HG02970 (cell line): ENCODE measurements around the gene PPP2R2B.
A peak's percentile ranks its signal among the peaks of the same experiment; 100 is the strongest.
"Not testable (repeated sequence)": the region's sequence is repeated elsewhere in the genome, so short reads cannot be mapped to it uniquely, and the experiment has no call there.

Experiments used
- ATAC-seq: cut with Tn5 transposase; IDR thresholded peaks from one replicate; pipeline ENCODE4 v1.9.1; 2021; ENCODE audit warnings: mild to moderate bottlenecking, moderate library complexity, moderate number of reproducible peaks; ENCODE audit not compliant: unreplicated experiment, low FRiP score

PPP2R2B gene

DNA sequence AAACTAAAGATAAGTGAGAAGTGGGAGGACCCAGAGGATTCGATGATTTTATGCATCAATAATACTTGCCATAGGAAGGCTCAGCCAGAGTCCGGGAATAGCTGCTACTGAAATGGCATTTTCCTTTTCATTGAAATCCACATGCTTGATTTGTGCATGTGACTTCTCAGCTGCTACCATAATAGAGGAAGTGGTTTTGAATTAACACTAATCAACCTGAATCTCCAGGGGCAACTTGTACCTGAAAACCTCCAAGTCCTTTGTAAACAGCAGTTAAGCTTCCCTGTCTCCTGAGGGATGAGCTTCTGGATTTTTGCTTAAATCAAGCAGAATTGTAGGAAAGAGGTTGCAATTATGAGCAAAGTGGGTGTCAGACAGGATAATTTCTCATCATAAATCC, 124.9 kb downstream of the PPP2R2B start:
- ATAC-seq = no peak

DNA sequence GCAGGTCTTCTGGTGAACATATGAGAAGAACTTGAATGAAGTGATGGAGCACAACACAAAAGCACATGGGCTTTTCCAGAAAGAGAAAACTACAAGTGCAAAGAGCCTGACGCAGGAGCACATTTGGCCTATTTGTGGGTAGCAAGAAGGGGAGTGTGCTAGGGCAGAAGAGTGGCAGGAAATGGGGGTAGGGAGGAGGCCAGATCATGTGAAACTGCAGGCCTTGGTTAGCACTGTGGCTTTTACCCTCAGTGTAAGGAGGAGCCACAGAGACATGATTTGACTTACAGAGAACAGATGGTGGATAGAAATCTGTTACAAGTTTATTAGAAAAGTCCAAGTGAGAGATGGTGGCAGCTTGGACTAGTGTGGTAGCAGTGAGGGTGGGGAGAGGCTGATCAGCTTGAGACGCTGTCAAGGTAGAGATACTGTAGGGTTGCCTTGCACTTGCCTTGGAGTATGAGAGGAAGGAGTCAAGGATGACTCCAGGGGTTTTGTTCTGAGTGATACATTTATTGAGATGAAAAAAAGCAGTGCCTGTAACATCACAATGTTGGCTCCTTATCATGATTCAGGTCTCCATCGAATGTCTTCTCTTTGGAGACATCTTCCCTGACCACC, 126.7 kb downstream of the PPP2R2B start:
- ATAC-seq = peak; percentile 90

DNA sequence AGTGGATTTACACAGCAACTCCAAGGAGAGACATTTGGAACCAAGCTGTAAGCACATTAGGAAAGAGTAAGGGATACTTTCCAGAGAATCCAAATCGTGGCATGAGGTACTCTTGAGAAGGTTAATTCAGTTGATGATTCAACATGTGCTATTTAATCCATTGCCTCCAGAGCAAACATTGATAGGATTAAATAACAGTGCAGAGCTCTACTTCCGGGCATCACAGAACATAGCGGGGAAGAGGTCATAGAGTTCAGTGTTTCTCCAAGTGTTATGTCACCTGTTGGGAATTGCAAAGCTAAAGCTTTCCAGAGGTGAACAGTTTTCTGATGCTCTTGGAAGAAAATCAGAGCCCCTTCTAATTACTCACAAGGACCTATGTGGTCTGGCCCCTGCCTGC, 127.5 kb downstream of the PPP2R2B start:
- ATAC-seq = no peak

DNA sequence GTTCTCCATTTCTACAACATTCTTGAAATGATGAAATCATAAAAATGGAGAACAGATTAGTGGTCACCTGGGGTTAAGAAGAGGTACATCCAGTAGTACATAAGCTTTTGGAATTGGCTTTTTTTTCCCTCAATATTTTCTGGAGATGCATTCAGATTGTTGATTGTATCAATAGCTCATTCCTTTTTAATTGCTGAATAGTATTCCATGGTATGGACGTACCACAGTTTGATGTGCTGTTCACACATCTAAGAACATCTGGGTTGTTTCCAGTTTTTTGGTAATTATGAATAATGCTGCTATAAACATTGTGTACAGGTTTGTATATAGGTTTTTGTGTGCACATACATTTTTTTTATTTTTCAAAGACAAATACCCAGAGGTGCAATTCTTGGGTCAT, 130.0 kb downstream of the PPP2R2B start:
- no peak for ATAC-seq

DNA sequence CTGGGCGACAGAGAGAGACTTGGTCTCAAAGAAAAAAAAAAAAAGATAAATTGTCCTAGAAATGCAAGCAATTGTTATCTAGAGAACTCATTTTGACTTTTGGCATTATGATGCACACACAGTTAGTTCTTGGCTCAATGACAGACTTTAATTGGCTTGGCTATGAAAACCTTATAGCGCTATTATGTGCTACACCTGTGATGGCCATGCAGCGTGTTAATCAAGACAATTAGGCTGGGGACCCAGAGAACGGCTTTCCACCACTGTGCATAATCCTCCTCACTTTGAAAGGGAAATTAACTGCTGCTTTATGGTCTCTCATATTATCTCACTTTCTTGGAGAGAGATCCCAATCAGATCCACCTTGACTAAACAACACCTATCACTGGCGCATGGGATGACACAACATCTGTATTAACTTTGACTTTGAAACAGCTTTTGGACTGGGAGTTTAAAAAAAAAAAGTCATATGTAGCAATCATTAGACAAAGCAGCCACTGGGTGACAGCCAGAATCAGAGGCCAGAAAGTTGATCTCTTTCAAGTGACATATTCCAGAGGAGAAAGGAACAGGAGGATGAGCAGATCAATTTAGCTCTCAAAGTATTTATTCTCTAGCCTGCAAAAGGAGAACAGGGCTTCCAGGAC, 132.5 kb downstream of the PPP2R2B start:
- ATAC-seq = no peak

DNA sequence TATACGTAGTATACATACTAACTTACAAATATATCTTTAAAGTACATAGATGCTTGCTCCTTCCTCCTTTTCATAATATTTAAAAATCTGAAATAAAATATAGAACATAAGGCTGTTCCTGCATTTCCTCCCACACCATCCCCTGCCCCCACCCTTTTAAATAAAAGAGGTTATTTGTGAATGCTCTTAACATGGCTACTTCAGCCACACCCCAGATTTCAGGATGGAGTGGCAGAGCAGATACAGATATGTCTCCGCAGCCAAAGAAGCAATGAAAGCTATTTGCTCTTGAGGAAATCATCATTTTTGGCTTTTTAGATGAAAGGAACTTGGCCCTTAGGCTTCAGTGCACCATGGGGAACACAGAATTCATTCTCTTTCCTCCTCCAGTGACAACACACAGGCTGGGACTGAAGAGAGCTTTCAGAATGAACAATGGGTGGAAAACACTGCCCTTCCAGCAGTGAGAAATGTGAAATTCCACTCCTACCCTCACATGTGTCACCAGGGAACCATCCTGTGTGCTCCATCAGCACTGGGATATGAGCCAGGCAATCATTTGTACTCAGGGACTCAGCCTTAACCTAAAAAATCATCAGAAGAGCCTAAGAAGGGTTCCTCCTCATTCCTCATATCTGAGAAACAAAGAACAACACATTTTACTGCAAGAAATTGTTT, 134.3 kb downstream of the PPP2R2B start:
- ATAC-seq = no peak

DNA sequence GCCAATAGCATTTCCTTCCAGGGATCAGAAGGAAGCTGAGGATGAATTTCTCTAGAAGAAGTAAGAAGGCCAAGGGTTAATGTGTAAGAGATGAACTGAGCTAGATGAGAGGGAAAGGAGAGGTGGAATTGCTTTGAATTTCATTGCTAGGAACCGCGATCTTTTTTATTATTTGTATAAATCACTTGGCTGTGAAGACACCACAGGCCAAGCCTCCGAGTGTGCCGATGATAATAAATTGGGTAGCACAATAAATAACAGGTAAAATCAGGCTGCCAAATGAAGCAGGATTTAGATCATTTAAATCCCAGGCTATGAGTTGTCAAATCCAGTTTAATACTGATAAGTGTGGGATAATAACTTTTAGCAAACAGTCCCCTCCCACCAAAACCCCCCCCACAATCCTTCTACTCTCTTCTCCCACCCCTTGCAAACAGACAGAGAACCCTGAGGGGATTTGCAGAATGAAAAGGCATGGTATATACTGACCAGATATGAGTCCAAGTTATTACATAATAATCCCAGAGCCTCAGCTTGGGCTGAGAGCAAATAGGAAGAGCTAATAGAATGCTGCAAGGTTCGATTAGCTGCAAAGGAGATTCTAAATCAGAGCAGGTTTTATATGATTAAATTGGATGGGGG, 143.5 kb downstream of the PPP2R2B start:
- ATAC-seq = no peak

DNA sequence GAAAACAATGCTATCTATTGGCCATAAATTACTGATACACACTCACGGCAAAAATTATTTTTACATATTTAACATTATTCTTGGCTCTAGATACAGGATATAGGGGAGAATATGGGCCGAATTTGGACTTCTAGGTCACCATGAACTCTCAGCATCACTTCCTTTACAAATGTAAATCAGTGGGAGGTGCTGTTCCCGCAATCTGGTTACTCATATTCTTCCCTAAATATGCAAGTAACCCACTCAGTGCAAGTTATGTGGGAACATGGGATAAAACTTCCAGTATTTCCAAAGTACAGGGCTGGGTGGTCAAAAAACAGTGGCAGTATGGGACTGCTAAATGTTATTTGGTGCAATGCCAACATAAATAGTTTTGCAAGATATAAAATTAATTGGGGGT, 145.6 kb downstream of the PPP2R2B start:
- ATAC-seq = no peak

DNA sequence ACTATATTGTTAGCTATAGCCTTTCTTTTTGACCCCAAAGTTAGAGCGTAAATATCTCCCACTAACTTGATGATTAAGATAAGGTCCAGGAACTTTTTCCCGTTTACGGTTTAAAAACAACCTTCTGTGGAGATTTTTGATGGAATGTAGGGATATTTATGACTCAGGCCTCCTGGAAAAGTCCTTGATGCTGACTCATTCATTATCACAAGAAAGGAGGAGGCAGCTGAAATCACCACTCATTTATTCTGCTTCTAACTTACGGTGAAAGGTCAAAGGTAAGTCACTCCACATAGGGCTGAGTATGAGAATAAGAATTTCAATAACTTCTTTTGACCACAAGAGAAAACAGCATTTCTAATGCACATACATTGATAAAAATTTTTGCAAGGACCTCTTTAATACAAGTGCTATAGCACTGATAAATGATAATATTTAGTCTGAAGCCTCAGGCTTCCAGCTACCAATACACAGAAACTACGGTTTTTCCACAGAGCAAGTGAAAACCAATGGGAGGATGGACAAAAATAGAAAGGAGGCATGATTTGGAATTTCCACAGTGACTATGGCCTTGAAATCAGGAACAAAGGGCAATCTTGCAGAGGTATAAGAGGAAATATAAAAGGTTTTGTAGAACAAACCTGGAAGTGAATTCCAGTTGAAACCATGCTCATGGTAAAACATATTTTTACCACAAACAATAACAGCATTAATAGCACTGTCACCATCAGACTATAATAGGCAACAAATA, 146.5 kb downstream of the PPP2R2B start:
- no peak for ATAC-seq

DNA sequence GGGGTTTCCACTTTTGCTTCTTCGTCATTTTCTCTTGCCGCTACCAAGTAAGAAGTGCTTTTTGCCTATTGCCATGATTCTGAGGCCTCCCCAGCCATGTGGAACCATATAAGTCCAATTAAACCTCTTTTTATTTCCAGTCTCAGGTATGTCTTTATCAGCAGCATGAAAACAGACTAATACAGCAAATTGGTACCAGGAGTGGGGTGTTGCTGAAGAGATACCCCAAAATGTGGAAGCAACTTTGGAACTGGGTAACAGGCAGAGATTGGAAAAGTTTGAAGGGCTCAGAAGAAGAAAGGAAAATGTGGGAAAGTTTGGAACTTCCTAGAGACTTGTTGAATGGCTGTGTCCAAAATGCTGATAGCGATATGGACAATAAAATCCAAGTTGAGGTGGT, 149.8 kb downstream of the PPP2R2B start:
- ATAC-seq = not testable (repeated sequence)

DNA sequence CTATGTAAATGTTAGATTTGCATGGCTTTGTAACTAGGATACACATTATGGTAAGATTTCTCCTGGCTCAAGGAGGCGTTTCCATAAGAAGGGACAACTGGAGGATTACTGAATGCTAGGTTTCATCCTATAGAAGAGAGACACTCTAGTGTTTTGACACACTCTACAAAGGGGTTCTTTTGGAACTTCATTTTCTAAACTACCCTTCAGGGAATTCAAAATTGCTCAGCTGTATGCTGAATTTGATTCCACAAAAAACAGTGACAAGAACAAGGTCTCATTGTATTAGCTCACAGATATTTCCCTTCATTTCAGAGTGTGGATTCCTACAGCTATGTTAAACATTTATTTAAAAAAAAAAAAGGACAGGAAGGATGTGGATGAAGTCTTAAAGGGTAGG, 151.7 kb downstream of the PPP2R2B start:
- no peak for ATAC-seq

DNA sequence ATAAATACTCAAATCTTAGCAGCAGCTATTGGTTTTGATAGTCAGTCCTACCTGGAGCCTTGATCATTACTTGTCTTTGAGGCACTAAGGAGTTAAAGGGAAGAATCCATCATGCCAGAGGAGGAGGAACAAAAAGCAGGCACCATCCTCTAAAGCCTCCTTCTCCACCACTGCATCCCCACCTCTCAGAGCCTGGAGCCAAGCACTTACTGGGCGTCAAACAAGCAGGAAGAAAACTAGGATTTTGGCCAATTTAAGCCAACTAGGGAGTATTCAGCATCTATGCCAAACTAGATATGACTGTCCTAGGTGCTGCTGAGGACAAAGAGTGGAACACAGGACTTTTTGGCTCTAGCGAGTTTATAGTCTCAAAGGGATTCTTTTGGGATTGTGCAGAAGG, 152.5 kb downstream of the PPP2R2B start:
- no peak for ATAC-seq

DNA sequence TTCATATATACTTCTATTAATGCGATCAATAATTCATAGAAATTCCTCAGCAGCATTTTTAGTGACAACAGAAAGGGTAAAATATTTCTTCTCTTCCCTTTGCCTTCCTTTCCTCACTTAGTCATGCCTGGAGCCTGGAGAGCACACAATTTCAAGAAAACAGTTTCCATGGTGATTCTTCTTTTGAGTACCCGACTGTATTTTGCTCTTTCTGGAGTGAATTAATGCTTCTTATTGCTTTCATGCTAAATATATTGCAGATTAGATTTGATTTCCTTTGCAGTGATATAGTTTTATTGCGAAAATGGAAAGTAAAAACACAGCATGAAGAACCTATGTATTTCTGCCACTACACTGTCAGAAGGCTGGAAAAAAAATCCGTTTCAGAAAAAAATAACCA, 153.5 kb downstream of the PPP2R2B start:
- no peak for ATAC-seq

DNA sequence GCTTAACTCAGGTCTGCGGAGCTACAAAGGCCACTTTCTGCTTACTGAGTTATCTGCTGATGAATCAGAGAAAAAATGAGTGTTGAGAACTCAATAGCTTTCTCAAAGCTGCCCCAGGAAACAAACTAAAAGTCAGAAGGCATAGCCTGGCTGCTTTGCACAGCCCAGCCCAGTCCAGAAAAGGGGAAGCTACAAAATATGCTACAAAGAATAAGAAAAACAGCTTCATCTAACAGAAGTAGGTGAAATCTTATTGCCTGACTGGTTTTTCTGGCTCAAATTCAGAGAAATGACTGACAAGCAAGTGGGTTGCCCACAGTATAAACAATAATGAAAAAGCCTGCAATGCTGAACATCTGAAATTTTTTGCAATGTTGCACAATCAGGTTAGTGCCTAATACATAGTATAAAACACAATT, 156.2 kb downstream of the PPP2R2B start:
- no peak for ATAC-seq

DNA sequence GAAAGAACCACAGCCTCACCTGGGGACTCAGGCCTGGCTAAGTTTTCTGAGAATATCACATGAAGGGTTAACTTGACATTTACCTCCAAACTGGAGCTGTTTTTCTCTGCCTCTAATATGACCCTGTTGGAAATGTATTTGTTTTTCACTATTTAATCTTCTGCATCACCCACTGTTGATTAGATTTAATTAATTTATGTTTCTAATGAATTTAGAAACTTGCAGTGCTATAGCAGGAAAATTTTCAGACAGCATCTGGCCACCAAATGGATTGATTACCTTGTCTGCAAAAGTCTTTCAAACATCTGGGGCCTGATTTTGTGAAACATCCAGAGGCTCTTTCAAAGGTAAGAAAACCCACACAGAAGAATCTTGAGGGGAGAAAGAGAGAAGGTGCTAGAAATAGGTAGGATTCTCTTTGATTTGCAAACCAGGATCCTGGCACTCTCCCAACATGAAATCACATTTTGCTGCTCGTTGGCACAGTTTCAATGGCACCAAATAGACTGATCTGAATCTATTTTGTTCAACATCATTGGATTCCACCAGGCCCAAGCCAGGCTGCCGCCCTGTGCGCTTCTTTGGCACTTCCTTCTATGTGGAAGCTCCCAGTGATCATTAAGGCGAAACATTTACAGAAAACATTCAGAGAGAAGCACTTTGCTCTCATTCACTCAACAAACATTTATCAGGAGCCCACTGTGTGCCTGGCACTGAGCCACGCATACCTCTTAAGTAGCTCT, 157.3 kb downstream of the PPP2R2B start:
- ATAC-seq = no peak

DNA sequence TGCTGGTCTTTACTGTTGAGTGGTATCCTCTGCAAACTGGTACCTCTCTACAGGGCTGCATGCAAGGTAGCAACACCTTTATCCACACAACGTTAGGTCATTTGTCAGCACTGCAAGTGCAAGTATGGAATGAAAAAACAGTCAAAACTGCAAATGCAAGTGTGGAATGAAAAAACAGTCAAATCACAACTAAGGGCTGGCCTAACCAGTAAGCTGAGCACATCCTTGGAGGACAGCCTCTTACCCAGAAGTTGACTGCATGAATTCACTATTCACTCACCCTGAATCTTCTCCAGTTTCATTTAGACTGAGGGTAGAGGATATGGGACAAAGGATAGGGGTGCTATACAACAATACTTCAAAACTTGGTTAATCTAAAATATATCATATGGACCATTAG, 158.4 kb downstream of the PPP2R2B start:
- ATAC-seq = no peak

DNA sequence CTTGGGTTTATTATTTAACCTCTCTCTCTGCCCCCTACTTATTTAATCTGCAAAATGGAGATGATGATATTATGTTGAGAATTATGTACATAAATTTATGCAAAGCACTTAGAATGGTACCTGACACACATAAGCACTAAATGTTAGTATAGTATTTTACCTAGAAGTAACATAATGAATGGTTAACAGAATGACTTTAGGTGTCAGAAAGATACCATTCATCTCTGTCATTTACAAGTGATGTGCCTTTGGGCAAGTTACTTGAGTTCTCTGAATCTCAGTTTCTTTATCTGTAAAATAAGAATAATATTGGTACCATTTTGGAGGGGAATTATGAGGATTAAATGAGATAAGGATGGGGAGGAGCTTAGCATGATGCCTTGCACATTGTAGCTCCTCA, 159.4 kb downstream of the PPP2R2B start:
- no peak for ATAC-seq

DNA sequence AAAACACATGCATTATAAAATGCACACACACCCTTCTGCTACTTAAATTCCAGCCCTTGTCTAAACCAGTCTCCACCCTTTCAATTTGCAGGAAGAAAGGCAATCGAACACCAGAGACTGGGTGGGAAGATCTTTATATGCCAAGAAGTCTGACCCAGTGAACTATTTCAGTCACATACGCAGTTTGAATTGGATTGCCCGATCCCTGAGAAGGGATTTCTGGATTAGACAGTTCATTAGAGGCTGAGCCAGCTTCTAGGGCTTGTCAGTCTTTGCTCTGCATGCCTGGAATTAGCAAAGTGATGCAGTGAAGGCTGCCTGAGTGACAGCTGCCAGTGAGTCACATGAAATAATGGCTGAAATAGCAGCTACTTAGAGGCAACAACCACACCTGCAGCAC, 159.9 kb downstream of the PPP2R2B start:
- no peak for ATAC-seq

DNA sequence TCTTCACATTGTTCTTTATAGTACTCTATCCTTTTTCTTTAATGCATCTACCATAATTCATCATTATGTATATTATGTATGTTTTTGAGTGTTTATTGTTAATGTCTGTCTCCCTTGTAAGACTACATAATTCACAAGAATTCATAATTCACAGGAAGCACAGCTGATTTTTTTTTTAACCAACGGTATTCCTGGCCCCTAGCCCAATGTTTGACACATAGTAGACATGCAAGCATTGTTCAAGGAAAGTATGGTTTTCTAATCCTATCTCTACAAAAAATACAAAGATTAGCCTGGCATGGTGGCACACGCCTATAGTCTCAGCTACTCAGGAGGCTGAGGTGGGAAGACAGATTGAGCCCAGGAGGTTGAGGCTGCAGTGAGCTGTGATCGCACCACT, 160.6 kb downstream of the PPP2R2B start:
- no peak for ATAC-seq

DNA sequence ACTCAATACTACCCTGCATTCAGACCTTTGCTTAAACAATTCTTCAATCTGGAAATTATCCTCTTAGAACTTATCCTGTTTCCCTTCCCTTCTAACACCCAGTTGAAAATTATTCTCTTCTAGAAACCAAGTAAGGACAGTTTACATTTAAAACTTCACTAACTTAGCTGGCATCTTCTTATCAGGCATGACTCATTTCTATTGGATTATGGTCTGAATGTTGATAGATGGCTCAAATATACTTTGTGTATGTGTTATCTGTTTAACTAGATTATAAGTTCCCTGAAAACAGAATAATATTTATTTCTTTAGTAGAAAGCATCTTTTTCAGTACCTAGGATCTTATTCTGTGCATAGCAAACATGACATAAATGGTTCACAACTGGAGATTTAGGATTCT, 161.9 kb downstream of the PPP2R2B start:
- ATAC-seq = no peak
